GM12891 (cell line): ENCODE results near the gene HSD17B13.
"Not testable (repeated sequence)": the region's sequence is repeated elsewhere in the genome, so short reads cannot be mapped to it uniquely, and the experiment has no call there.

Source experiments
- PAX5 ChIP-seq: IDR thresholded peaks from 2 replicates; pipeline ENCODE4 v1.6.1; 2011; ENCODE audit warnings: low read length, moderate library complexity, mild to moderate bottlenecking; ENCODE audit not compliant: insufficient read depth, severe bottlenecking
- POLR2A ChIP-seq: IDR thresholded peaks from 2 replicates; pipeline ENCODE4 v1.6.1; 2011; ENCODE audit warnings: low read depth, low read length, control low read depth
- POLR2AphosphoS5 ChIP-seq: IDR thresholded peaks from 2 replicates; pipeline ENCODE4 v1.6.1; 2011; ENCODE audit warnings: low read depth, low read length, control low read depth
- SPI1 ChIP-seq: IDR thresholded peaks from 2 replicates; pipeline ENCODE4 v1.6.1; 2011; ENCODE audit warnings: low read depth, low read length, control low read depth
- TAF1 ChIP-seq: IDR thresholded peaks from 2 replicates; pipeline ENCODE4 v1.6.1; 2011; ENCODE audit warnings: low read depth, low read length, control low read depth

GRCh38 chr4:87284268-87284667 lies 38.4 kb downstream of the HSD17B13 start:
- not testable (repeated sequence) for TF ChIP-seq TAF1, POLR2AphosphoS5, POLR2A, PAX5, SPI1
